ENCODE data around the gene SDHA.
"Not testable (repeated sequence)": the region's sequence is repeated elsewhere in the genome, so short reads cannot be mapped to it uniquely, and the experiment has no call there.

SDHA gene

GRCh38 chr5:222951-223715 is 5.0 kb downstream of the SDHA start:
- not testable (repeated sequence) for DNase-seq

DNA sequence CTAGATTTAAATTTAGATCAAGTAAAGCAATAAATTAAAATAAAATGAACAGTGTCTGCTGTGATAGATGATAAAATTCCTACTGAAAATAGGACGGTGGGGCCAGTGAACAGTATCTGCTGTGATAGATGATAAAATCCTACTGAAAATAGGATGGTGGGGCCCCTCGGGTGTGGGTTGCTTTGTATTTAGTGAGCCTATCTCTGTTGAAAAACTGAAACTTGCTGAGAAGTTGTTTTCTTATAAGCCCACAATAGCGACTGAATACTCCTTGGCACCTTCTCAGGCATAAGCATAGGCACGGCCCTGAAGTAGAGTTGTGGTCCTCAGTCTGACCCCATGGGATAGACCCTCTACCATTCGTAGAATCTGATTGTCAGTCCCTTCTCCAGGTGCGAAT is 5.7 kb downstream of the SDHA start:
- no peak for DNase-seq

- DNase-seq: no peak
These were observed 7.2 kb downstream of the SDHA start for GRCh38 chr5:225334-225733.

DNA sequence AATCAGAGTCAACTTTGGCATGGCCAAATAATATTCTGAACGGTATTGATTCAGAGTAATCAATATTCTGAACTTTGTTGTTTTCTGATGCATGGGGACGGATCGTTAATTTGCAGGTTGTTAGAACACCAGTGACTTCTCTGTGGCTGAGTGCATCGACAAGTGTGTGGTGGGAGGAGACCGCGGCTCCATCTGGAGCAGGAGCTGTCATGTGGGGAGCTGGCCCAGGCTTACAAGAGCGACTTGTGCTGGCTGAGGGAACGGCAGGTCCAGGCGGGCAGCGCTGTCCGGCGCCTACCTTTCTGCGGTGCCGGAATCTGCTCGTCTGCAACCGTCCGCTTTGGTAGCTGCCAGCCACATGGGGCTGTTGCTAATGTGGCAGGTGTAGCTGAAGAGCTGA is 9.3 kb downstream of the SDHA start:
- DNase-seq: not testable (repeated sequence)

- no peak for DNase-seq
These were observed 10.8 kb downstream of the SDHA start for GRCh38 chr5:228886-229285.

DNA sequence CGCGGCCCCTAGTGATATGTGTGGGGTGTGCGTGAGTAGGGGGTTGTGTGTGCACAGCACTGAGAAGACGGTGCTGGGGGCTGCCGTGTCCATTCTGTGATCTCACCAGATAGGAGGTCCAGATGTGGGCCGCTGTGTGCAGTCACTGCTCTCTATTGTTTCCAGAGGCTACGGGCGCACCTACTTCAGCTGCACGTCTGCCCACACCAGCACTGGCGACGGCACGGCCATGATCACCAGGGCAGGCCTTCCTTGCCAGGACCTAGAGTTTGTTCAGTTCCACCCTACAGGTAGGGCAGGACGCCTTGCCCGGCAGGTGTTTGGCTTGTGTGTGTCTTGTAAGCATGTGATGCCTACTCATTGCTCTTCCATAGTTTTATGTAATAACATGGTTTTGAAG is 12.6 kb downstream of the SDHA start:
- no peak for DNase-seq

GRCh38 chr5:231661-232060 is 13.5 kb downstream of the SDHA start:
- DNase-seq: no peak

- DNase-seq: not testable (repeated sequence)
These were observed 15.3 kb downstream of the SDHA start for GRCh38 chr5:233426-233825.

DNA sequence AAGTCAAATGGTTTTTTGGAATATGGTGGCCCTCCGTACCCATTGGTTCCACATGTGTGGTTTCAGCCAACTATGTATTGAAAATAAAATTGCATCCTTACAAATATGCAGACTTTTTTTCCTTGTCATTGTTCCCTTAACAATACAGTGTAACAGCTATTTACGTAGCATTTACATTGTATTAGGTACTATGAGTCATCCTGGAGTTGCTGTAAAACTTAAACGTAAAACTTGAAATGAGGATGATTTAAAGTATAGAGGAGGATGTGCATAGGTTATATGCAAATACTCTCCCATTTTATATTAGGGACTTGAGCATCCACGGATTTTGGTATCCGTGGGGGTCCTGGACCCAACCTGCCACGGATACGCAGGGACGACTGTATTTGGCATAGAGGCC is 16.3 kb downstream of the SDHA start:
- no peak for DNase-seq

DNA sequence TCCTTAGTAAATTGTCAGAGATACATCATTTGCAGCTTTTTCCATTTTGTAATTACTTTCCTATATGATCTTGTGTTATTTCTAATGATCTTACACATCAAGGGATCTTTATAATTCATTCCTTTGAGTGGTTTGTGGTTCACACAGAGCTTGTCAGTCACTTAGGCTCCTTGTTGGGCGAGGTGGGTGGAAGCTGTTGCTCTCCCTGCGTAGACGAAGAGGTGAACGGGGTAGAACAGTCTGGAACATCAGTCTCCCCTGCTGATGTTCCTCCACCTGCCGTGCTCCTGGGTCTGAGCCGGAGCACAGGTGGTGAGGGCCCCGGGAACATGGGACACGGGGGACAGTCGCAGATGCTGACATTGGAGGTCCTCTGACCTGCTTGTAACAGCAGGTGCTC is 17.4 kb downstream of the SDHA start:
- not testable (repeated sequence) for DNase-seq

GRCh38 chr5:237931-238330 is 19.8 kb downstream of the SDHA start:
- not testable (repeated sequence) for DNase-seq

DNA sequence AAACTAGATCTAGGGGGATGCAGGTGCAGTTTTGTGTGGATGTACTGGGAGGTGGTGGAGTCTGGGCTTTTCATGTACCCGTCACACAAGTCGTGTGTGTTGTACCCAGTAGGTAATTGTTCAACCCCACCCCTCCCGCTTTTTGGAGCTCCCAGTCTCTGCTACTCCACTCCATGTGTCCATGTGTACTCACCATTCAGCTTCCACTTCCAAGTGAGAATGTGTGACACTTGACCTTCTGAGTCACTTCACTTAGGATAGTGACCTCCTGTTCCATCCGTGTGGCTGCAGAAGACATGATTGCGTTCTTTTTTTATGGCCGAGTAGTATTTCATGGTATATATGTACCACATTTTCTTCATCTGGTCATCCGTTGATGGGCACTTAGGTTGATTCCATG is 22.4 kb downstream of the SDHA start:
- not testable (repeated sequence) for DNase-seq

- not testable (repeated sequence) for DNase-seq
These were observed 23.0 kb downstream of the SDHA start for GRCh38 chr5:241045-241669.

DNA sequence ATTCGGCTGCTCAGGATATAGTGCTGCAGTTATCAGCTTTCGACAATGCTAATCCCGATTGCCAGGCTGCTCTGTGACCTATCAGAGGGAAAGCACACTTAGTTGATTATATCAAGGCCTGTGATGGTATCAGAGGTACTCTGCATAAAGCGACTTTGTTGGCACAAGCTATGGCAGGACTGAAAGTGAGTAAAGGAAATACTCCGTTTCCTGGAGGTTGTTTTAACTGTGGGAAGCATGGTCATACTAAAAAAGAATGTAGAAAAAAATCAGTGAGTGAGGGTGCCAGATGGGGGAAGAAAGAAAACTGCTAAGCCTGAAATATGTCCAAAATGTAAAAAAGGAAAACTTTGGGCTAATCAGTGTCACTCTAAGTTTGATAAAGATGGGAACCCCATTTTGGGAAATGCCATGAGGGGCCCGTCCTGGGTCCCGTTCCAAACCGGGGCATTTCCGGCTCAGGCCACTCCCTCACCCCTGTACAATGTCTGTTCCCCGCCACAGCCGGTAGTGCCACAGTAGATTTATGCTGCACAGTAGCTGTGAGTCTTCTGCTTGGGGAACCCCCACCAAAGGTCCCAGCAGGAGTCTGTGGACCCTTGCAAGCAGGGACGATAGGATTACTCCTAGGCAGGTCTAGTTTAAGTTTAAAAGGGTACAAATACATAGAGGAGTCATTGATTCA is 25.7 kb downstream of the SDHA start:
- DNase-seq: not testable (repeated sequence)

DNA sequence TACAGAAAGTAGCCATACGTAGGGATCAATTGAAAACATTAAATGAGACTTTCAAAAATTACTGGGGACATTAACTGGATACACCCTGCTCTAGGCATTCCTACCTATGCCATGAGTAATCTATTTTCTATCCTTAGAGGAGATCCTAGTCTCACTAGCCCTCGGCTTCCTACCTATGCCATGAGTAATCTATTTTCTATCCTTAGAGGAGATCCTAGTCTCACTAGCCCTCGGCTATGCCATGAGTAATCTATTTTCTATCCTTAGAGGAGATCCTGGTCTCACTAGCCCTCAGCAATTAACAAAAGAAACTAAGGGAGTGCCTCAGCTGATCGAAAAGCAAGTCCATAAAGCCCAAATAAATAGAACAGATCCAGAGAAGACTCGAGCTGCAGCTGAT is 27.6 kb downstream of the SDHA start:
- DNase-seq: not testable (repeated sequence)

DNA sequence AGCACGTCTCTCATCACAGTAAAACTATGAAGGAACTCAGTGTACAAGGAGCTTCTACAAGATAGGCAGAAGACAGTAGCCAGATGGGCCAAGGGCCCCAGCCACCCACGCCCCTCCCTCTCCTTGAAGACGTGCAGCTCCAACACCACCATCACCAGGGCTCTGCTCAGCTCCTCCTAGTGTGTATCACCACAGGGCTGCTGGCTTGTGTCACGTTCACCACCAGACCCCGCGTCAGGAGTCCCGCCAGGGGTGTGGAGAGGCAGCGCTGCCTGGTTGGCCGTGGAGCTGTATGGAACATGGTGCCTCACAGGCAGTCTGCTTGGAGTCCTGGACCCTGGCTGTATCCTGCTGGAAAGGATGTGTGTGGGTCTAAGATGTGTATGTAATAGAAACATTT is 32.3 kb downstream of the SDHA start:
- DNase-seq: not testable (repeated sequence)

- not testable (repeated sequence) for DNase-seq
These were observed 32.9 kb downstream of the SDHA start for GRCh38 chr5:251016-251415.

GRCh38 chr5:251538-251937 is 33.4 kb downstream of the SDHA start:
- not testable (repeated sequence) for DNase-seq

- DNase-seq: not testable (repeated sequence)
These were observed 33.9 kb downstream of the SDHA start for GRCh38 chr5:251975-252374.

DNA sequence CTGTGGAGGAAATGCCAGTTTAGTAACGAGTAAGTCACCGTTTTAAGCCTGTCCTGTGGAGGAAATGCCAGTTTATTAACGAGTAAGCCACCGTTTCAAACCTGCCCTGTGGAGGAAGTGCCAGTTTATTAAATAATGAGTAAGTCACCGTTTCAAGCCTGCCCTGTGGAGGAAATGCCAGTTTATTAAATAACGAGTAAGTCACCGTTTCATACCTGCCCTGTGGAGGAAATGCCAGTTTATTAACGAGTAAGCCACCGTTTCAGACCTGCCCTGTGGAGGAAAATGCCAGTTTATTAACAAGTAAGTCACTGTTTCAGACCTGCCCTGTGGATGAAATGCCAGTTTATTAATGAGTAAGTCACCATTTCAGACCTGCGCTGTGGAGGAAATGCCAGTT is 34.4 kb downstream of the SDHA start:
- DNase-seq: no peak

DNA sequence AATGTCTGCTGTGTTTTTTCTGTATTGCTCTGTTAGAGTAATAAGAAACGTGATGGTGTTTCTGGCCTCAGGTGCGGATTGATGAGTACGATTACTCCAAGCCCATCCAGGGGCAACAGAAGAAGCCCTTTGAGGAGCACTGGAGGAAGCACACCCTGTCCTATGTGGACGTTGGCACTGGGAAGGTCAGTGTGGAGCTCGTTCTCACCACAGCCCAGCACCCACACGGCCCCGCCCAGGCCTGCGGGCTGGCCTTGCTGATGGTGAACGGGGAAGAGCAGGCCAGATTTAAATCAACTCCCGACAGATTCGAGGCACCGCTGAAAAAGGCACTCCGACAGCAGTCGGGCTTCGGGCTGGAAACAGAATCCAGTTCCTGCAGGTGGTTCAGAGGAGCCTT is 36.2 kb downstream of the SDHA start:
- DNase-seq: not testable (repeated sequence)

DNA sequence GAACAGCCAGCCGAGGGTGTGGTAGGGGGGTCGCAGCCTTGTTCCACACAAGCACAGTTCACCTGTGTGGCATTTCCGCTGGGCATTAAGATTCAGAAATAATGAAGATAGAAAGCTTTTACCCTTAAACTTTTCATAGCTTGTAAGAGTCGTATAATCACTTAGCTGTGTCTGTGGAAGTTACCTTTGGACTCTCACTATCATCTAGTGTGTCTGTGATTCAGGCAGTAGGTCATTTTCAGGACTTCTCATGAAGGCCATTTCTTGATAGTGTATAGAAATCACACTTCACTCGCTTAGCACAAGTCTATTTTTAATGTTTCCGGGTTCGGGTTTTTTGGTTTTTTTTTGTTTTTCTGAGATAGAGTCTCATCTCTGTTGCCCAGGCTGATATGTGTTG is 37.0 kb downstream of the SDHA start:
- DNase-seq: not testable (repeated sequence)

GRCh38 chr5:256347-256746 is 38.2 kb downstream of the SDHA start:
- DNase-seq: not testable (repeated sequence)

GRCh38 chr5:257148-257547 is 39.0 kb downstream of the SDHA start:
- DNase-seq: no peak

Measured in NCI-H187 treated with DMSO at 0.1 percent for 48 hours (cell line).